ENCODE data around the gene ADAMTS1.

Gene ADAMTS1

GRCh38 chr21:26812173-26812572, 33.0 kb downstream of the ADAMTS1 start:
- DNase-seq (ENCODE audit: low spot score), result no peak

- no peak for DNase-seq (ENCODE audit: low spot score)
These were observed 33.7 kb downstream of the ADAMTS1 start for GRCh38 chr21:26811482-26811881.

GRCh38 chr21:26810676-26811415, 34.4 kb downstream of the ADAMTS1 start:
- DNase-seq (ENCODE audit: low spot score), result no peak

GRCh38 chr21:26810266-26810665, 34.9 kb downstream of the ADAMTS1 start:
- no peak for DNase-seq (ENCODE audit: low spot score)

GRCh38 chr21:26809745-26810144, 35.5 kb downstream of the ADAMTS1 start:
- DNase-seq (ENCODE audit: low spot score), result no peak

GRCh38 chr21:26806801-26807295, 38.4 kb downstream of the ADAMTS1 start:
- no peak for DNase-seq (ENCODE audit: low spot score)

- DNase-seq (ENCODE audit: low spot score), result no peak
These were observed 40.2 kb downstream of the ADAMTS1 start for GRCh38 chr21:26804895-26805609.

GRCh38 chr21:26801498-26801897, 43.7 kb downstream of the ADAMTS1 start:
- no peak for DNase-seq (ENCODE audit: low spot score)

- no peak for DNase-seq (ENCODE audit: low spot score)
These were observed 44.2 kb downstream of the ADAMTS1 start for GRCh38 chr21:26800970-26801431.

GRCh38 chr21:26800455-26800854, 44.8 kb downstream of the ADAMTS1 start:
- no peak for DNase-seq (ENCODE audit: low spot score)

GRCh38 chr21:26800001-26800400, 45.2 kb downstream of the ADAMTS1 start:
- no peak for DNase-seq (ENCODE audit: low spot score)

GRCh38 chr21:26798856-26799751, 46.1 kb downstream of the ADAMTS1 start:
- DNase-seq (ENCODE audit: low spot score), result no peak

- DNase-seq (ENCODE audit: low spot score), result no peak
These were observed 47.2 kb downstream of the ADAMTS1 start for GRCh38 chr21:26797878-26798456.

GRCh38 chr21:26795866-26796329, 49.3 kb downstream of the ADAMTS1 start:
- DNase-seq (ENCODE audit: low spot score), result no peak

- DNase-seq (ENCODE audit: low spot score), result no peak
These were observed 49.8 kb downstream of the ADAMTS1 start for GRCh38 chr21:26795412-26795805.

GRCh38 chr21:26794597-26795411, 50.4 kb downstream of the ADAMTS1 start:
- DNase-seq (ENCODE audit: low spot score), result no peak

- no peak for DNase-seq (ENCODE audit: low spot score)
These were observed 54.9 kb downstream of the ADAMTS1 start for GRCh38 chr21:26790296-26790695.

GRCh38 chr21:26788790-26789189, 56.4 kb downstream of the ADAMTS1 start:
- DNase-seq (ENCODE audit: low spot score), result no peak
